GM19328 (cell line): ENCODE results near the gene NUP210.

Experiments
- ATAC-seq: cut with Tn5 transposase; IDR thresholded peaks from one replicate; pipeline ENCODE4 v1.9.1; 2021; ENCODE audit warnings: mild to moderate bottlenecking, moderate library complexity; ENCODE audit not compliant: unreplicated experiment

The NUP210 gene

DNA sequence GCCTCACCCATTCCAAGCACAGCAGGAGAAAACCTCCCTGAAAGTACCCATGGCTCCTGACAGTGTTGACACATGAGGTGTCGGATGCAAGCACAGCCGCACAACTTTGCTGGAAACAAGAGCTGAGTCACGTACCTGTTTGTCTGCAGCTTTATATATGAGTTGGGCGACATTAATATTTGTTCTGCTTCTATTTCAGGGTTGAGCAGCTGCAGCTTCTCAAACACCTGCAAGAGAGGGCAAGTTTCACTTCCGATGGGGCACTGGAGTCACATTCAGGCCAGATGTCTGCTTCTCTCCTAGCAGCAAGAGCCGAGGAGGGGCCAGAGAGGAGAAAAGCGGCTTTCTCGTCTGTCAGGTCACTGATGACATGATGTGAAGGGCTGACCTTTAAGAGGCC, 88.0 kb downstream of the NUP210 start:
- peak; percentile 87 for ATAC-seq

DNA sequence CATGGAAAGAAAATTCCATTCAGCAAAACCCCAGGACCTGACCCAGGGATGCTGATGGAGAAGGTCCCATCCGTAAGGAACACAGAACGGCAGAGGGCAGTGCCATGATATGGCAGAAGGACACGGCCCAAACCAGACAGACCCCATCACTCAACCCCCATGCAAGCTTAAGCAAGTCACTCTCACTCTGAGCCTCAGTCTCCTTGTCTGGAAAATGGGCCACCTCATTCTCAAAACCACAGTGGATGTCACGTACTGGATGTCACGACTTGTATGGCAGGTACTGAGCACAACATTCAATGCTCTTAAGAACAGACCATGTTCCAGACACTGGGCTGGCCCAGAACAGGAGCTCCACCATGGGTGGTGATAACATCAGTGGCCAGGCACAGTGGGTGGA, 90.4 kb downstream of the NUP210 start:
- ATAC-seq, result no peak

DNA sequence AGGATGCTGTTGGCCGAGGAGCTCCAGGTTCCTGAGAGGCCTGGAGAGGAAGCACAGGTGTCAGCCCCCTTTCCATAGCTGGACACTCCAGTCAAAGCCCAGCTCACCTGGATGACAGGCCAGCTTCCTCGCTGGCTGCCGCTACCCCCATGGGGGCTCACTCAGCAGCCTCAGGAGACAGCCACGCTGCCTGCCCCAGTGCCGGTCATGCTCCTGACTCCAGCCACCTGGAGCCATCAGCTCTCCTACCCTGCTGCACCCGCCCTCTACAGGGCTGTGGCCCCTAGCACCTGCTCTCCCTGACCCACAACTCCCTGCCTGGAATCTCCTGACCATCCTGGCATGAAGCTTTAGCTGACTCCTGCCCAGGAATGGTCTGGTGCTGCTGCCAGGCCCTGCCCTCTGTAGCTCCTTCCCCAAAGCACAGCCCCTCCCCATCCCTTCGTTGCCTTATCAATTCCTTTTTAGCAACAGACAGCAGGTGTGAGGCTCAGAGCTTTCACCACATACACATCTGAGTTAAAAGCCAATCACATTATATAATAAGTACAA, 94.2 kb downstream of the NUP210 start:
- no peak for ATAC-seq

DNA sequence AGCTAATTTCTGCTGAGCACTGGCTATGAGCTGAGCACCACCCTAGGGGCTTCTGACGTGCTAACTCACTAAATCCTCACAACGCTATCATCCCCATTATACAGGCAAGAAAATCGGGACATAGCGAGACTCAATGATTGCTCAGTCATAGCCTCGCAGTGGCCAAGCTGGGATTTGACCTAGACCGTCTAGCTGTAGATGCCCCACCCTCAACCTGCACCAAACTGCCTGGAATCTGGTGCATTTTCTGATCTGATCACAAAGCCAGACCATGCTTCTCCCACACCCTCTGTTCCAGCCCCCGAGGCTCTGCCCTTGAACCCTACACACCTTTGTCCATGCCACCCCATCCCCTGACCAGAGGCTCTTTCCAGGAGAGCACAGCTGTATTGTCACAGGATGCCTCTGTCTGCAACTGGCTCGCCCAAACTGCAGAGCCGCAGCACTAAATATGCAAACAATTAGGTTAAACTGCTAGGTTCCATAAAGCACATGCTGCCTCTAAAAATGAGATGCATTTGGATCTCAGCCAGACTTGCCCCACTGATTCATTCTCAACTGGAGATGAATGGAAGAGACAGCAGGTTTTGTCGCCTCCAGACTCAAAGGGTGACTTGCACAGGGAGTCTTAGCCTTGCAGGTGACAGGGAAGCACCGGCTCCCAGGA, 95.2 kb downstream of the NUP210 start:
- peak; percentile 64 for ATAC-seq

DNA sequence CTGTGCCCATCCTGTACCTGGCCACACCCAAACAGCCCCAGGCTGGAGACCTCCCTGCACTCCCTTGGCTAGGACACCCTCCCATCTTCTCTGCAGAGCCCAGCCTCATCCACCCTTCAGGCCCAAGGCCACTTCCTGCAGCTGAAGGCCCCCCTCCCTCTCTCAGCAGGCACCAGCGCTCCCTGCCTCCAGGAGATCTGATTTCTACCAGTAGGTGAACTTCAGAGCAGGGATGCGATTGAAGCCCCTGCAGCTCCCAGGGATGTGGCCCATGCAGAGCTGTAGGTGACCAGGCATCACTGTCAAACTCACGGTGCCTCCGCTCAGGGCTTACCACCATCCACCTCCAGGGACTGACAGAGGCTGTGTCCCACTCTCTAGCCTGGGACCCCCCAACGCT, 96.3 kb downstream of the NUP210 start:
- ATAC-seq, result no peak

DNA sequence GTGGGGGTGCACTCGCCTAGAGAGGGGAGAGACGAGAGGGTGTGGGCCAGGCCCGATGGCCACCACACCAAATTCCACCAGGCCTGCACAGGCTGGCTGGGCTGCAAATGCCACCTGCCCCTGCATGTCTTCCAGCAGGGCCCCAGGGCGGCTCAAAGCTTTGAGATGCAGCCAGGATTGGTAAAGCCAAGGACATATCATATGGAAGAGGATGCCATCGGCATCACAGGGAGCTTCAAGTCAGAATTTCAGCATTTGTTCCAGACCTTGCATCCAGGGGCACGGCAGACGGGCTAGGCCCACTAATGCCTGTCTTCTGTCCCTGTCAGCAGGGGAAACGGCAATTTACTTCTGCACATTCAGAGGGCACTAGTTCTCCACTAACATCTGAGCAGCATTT, 97.8 kb downstream of the NUP210 start:
- ATAC-seq, result no peak

DNA sequence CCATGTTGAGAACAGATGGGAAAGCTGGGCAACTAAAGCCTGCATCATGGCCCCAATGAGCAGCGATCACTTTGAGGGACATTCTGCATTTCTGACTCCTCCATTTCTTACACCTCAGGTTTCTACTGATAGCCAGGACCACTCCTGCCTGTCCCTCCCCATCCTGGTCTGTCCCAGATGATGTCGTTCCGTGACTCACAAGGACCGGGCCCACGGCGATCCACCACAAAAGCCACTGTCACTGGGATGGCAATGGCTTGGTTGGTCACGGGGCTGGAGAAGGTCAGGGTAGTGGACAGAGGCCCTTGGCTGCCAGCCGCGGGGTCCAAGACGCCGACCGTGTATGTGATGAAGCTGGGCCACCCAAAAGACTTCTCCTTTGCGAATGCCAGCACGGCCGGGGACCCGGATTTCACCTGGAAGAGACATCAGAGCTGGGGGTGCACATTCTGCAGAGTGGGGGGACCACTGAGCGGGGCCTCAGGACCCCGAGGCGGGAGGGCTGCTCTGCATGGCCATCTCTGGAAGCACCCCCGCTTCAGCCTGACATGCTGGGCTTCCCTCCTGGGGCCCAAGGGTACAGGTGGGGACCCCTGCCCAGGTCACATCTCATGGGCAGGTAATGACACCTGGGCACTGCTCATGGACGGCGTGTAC, 100.4 kb downstream of the NUP210 start:
- ATAC-seq, result no peak

DNA sequence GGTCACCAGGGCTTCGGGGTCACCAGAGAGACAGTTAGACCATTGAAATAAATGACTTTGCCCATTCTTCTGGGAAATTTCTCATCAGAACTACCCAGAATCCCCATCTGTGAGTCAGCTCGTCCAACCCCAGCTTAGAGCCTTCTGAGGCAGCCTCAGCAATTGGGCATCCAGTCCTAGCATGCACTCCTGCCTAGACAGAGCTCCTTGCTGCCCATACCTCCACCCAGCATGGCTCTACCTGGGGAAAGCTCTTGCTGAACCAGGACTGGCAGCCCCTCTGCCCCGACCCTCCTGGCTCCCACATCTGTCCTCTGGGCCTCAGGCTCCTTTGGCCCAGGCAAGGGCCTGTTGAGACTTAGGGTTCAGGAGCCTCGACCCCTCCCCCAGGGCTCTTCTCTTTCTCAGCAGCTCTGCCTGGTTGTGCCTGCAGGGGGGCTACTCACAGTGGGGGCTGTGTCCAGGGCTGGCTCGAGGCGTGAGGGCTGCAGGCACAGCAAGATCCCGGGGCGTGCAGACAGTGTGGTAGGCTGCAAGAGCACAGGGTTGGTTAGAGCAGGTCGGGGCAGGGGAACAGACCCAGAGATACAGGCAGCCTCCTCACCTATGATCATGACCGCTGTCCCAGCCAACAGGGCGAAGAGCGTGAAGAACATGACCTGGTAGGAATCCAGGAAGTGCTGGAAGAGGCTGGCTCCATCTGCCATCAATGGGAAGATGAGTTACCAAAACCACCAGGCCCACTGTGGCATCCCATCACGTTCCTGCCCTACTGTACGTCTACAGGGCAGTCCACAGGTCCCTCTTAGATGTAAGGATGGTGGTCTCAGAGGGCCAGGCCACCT, 101.3 kb downstream of the NUP210 start:
- ATAC-seq, result no peak

DNA sequence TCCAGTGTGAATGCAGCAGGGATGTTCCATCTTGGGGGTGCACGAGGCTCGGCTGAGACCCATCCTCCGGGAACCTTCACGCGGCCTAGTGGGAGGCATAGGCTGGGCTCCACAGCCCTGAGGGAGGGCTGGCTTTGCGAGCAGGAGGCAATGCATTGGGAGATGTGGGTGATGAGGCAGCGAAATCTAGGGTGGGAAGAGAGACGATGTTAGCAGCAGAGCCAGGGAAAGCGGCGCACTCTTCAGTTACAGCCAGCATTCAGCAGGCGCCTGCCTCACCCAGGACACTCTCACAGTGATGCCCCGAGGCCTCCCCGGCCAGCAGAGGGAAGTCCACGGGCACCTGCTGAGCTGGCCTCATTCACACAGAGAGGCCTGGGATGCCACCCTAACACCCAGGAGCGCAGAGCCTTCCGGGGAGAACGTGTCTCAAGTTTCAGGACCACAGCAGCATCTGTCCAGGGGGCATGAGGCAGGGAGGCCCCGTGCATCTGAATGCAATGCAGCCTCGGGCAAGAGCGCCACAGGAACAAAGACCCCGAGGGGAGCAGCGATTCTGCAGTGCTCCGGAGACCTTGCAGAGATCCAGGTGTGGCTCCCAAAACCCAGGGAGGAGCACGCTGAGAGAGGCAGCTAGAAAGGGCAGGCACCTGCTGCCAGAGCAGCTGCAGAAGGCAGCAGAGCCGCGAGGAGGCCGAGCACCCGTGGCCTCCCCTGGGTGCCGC, 102.4 kb downstream of the NUP210 start:
- ATAC-seq, result no peak

DNA sequence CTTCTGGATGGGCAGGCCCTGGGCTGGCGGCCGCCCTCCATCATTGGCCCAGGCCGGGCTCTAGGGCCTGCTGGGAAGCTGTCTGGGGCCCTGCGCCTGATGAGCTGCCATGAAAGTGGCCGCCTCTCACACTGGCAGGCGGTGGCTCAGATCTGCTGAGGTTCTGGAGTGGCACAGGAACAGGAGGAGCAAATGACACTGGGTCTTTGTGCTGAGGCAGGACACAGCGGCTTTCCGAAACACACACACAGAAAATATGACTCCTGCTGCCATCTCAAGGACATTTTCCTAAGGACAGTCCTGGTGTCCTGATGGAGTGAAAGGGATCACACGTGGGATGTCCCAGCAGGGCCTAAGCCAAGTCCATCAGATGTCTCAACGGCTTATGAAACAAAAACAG, 103.5 kb downstream of the NUP210 start:
- ATAC-seq, result no peak

DNA sequence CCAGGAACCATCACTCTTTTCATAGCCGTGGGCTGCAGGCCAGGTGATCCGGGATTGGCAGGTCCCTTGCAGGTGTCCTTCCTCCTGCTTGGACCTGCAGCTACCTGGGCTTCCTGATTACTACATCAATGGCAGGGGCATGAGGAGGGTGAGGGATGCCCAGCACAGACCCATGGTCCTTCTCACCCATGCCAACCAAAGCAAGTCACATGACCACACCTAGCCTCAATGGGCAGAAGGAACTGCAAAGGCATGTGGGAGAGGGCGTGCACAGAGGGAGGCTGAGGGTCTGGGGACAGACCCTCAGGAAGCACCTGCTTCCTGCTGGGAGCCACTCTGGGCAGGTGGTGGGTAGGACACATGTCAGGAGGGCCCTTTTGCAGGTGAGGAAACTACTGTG, 105.2 kb downstream of the NUP210 start:
- ATAC-seq, result no peak

DNA sequence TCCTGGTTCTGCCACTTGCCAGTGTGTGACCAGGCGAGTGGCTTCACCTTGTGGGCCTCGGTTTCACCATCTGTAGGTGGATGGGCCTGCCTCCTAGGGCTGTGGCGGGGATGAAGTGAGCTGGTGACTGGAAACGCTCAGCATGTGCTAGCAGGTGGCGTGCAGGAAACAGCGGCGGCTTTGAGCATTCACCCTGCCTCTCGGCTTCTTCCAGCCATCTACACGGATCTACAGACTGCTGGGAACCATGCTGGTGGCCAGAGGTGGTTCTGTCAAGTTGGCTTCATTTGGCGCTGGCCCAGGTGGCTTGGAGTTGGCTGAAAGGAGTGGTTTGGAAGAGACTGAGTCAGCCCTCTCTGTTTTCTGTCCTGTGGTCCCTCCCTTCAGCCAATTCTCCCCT, 106.3 kb downstream of the NUP210 start:
- no peak for ATAC-seq

DNA sequence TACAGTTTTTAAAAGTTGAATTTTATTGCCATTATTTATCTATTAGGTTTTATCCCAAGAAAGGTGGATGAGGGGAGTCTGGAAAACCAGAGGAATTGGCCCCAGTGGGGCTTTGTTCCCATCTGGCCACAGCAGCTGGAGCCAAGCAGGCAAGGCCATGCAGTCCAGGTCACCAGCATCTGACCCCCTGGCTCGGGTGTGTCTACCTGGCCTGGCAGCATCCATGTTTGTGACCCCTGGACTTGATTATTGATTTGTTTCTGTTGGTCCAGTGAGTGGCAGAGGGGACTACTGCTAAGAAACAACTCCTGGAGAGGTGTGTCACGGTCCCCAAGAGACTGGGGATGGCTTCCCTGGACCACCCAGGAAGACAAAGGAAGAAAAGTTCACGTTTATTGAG, 111.1 kb downstream of the NUP210 start:
- ATAC-seq, result no peak

DNA sequence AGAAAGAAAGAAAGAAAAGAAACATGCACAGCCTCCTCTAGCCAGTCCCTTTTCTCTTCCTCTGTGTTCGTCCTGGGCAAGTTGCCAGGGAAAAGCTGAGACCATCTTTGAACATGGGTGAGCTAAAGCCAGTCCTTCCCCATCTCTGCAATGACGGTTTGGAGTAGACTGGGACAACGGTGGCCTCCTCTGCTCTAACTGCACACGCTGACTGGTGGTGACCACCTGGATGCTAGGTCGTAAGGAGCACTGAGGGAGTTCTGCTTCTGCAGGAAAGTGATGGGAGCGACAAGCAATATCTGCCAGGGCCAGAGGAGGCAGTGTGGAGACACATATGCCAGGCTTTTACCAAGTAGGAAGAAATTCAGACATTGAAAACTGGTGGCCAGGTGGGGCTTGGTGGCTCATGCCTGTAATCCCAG, 111.7 kb downstream of the NUP210 start:
- ATAC-seq, result no peak

DNA sequence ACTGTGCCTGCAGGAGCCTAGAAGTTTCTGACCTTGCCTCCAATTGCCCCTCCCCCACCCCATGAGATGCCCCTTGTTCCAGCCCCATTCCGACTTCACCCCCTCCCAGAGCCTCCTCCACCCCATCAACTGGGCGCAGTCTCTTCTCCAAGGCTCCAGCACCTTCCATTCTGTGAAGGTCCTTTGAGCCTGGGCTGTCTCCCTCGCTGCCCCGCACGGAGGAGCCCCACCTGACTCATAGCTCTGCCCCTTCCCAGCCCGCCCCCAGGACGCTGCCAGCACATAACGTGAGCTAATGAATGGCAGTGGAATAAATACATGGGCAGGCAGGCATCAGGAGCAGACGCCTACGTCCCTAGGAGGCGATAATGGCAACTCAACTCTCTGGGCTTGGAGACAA, 113.1 kb downstream of the NUP210 start:
- no peak for ATAC-seq

DNA sequence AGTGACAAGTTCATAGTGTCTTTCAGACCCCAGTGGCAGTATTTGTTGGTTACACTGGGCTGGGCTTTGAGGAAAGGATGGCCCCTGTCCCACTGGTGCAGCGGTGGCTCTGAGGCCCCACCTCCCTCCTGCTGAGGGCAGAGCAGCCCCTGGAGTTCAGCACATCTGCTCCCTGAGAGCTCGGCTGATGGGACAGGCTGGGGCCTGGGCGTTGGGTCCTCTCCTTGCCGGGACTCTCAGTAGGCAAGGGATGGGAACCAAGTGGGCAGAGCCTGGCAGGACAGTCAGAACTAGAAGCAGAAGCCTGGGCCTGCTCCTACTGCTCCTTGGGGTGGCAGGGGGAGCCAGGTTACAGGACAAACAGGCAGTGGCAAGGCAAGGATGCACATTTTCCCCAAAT, 114.5 kb downstream of the NUP210 start:
- no peak for ATAC-seq

DNA sequence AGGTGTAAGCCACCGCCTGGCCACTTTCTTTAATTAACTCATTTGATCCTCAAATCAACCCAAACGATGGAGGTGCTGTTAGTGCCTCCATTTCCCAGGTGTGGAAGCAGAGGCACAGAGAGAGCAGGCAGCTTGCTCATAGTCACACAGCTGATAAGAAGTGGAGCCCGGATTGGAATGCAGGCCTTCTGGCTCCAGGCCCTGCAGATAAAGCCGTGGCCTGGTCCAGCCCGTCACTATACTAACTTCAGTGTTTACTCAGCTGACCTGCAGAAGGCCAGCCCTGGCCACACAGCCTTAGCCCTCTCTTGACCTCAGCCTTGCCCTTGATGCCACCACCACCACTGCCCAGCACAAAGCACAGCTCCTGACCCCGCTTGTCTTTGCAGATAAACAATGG, 116.7 kb downstream of the NUP210 start:
- no peak for ATAC-seq

DNA sequence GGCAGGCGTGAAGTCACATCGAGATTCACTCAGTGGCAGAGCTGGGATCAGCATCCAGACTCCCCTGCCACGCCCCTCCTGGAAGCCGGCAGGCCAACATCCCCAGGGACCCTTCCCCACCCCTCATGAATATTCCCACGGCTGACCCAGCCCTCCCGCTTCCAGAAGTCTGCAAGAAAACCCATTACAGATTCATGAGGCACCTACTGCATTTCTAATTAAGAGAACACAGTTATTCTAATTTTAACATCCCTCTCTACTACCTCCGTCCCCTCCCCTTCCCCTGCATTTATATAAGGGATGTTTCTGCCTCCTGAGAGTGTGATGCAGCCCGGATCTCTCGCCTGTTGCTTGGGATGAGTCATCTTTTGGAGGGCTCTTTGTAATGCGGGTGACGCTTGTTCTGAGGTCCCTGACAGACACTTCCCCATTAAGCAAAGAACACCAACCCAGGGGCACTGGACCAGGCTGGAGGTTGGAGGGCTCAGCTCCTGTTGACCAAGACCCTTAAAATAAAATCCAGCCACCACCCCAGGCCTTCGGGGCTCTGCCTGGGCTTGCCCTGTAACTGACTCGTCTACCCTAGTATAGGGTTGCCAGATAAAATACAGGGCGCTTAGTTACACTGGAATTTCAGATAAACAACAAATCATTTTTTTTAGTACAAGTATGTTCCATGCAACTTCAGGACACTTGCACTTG, 118.7 kb downstream of the NUP210 start:
- no peak for ATAC-seq

DNA sequence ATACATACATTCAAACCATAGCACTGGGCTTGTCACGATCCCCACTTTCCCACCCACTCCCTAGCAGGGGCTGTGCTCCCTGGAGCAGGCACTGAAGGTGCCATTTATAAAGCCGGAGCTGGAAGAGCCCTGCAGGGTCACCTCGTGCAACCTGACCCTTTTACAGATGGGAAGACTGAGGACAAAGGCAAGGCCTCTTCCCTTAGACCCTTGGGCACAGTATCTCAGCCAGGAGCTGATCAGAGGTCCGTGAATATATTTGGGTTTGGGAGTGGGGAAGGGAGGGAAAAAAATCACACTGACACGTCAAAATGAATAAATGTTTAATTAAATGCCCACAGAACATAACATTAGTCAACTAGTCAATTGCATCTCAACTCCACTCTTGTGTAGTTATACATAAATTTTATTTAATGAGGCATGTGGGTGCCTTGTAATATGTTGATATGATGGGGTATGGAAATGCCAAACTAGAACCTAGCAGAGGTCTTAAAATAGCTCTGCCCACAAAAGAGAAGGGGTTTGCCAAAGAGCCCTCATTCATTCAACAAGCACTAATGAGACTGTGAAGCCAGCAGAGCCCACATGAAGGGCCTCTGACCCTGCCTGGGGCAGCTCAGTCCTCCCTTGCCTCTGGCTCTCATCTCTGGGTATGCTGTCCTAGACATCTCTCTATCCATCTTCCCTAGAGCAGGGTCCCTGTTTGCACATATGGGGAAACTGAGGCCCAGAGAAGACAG, 119.4 kb downstream of the NUP210 start:
- ATAC-seq, result no peak
